Astrocyte of the spinal cord (primary cell): ENCODE data around the gene ATF6B.
"Not testable (repeated sequence)": the region's sequence is repeated elsewhere in the genome, so short reads cannot be mapped to it uniquely, and the experiment has no call there.

ENCODE experiments used
- DNase-seq: peaks from one replicate; pipeline ENCODE4 v3.0.0; 2011; ENCODE audit warnings: low read depth, low spot score
- H3K4me3 ChIP-seq: 2 replicates; pipeline ENCODE4 v1.5.1; 2011; ENCODE audit warnings: low read depth, mild to moderate bottlenecking, low read length, moderate library complexity
- CTCF ChIP-seq: IDR thresholded peaks from 2 replicates; pipeline ENCODE4 v1.5.1; 2012; ENCODE audit warnings: low read depth, mild to moderate bottlenecking, low read length, inconsistent platforms
- in situ Hi-C: cut with HindIII; loops from 2 replicates; pipeline ENCODE4 v1.10.0; 2017; ENCODE audit warnings: low sequenced_read_pairs

ATF6B gene

GRCh38 chr6:32068867-32069266 lies 59.2 kb downstream of the ATF6B start:
- no peak for DNase-seq
- TF ChIP-seq CTCF = no peak
- in situ Hi-C loops = no loop called here
- H3K4me3 ChIP-seq = no peak overlapping the region

GRCh38 chr6:32068315-32068714 lies 59.7 kb downstream of the ATF6B start:
- DNase-seq, H3K4me3 ChIP-seq, in situ Hi-C loops: not testable (repeated sequence)

- H3K4me3 ChIP-seq, DNase-seq, in situ Hi-C loops: not testable (repeated sequence)
These were observed 60.5 kb downstream of the ATF6B start for GRCh38 chr6:32067521-32067920.
